Keratinocyte (primary cell): ENCODE results near the gene SLC34A3. TPM values are rescaled to one million over a fixed set of nuclear protein-coding genes. Genes with fewer than 3 reads are reported as not detected.

Experiments
- DNase-seq: peaks from one replicate; pipeline ENCODE4 v3.0.0-alpha.2; 2011; ENCODE audit warnings: low read depth, missing footprints, low spot score
- FAIRE-seq: peaks from 2 replicates; lab custom pipeline; 2011; peaks lifted over from hg19 to GRCh38; lab: Jason Lieb, UNC
- H2AFZ ChIP-seq: 2 replicates; pipeline ENCODE4 v1.6.0; 2012; ENCODE audit warnings: low read length, control low read depth, inconsistent platforms; ENCODE audit not compliant: control insufficient read depth
- H3K27ac ChIP-seq: 2 replicates; pipeline ENCODE4 v1.5.1; 2011; ENCODE audit warnings: low read length; ENCODE audit not compliant: control insufficient read depth, insufficient read depth
- H3K27me3 ChIP-seq: 3 replicates; pipeline ENCODE4 v1.6.0; 2011; ENCODE audit warnings: low read length; ENCODE audit not compliant: control insufficient read depth, insufficient read depth; ENCODE audit errors: extremely low read depth
- H3K36me3 ChIP-seq, 2 experiments: 2 replicates in 1 of 2; 3 replicates in 1 of 2; pipeline ENCODE4 v1.5.1; 2011; ENCODE audit warnings: low read length in 2 of 2, mild to moderate bottlenecking in 1 of 2; ENCODE audit not compliant: control insufficient read depth in 2 of 2, insufficient read depth in 2 of 2; ENCODE audit errors: extremely low read depth in 1 of 2
- H3K4me1 ChIP-seq: 3 replicates; pipeline ENCODE4 v1.5.1; 2011; ENCODE audit warnings: low read length; ENCODE audit not compliant: control insufficient read depth, insufficient read depth; ENCODE audit errors: extremely low read depth
- H3K4me2 ChIP-seq: 3 replicates; pipeline ENCODE4 v1.6.0; 2011; ENCODE audit warnings: low read depth, low read length; ENCODE audit not compliant: control insufficient read depth, insufficient read depth; ENCODE audit errors: extremely low read depth
- H3K4me3 ChIP-seq, 3 experiments: fragments of 200-600 bp in 1 of 3; sonication (generic) in 1 of 3; 2 replicates in 2 of 3; 3 replicates in 1 of 3; pipeline ENCODE4 v1.5.1; 2011 to 2016; ENCODE audit warnings: low read length in 3 of 3, mild to moderate bottlenecking in 3 of 3, control low read depth in 2 of 3, inconsistent platforms in 1 of 3, low read depth in 1 of 3, mixed read lengths in 1 of 3, mixed run types in 1 of 3, moderate library complexity in 1 of 3; ENCODE audit not compliant: control insufficient read depth in 2 of 3, insufficient read depth in 2 of 3; ENCODE audit errors: extremely low read depth in 1 of 3
- H3K79me2 ChIP-seq: 2 replicates; pipeline ENCODE4 v1.6.0; 2012; ENCODE audit warnings: low read length; ENCODE audit not compliant: control insufficient read depth, insufficient read depth
- H3K9ac ChIP-seq: 3 replicates; pipeline ENCODE4 v1.6.0; 2011; ENCODE audit warnings: low read length; ENCODE audit not compliant: control insufficient read depth, insufficient read depth; ENCODE audit errors: extremely low read depth
- H3K9me1 ChIP-seq: 3 replicates; pipeline ENCODE4 v1.6.0; 2011; ENCODE audit warnings: low read length; ENCODE audit not compliant: control insufficient read depth, insufficient read depth; ENCODE audit errors: extremely low read depth
- H3K9me3 ChIP-seq: 2 replicates; pipeline ENCODE4 v1.5.1; 2012; ENCODE audit warnings: low read depth, low read length; ENCODE audit not compliant: control insufficient read depth
- H4K20me1 ChIP-seq: 3 replicates; pipeline ENCODE4 v1.6.0; 2011; ENCODE audit warnings: low read length; ENCODE audit not compliant: control insufficient read depth, insufficient read depth; ENCODE audit errors: extremely low read depth
- EZH2 ChIP-seq: IDR thresholded peaks from one replicate; pipeline ENCODE4 v1.6.1; 2012; ENCODE audit warnings: inconsistent platforms, mild to moderate bottlenecking, low read length, moderate library complexity
- dilution Hi-C: fragments of 300-500 bp; cut with MboI; formaldehyde crosslinking; loops from one replicate; pipeline ENCODE4 v1.7.0; 2020; ENCODE audit warnings: low sequenced_read_pairs; ENCODE audit not compliant: extremely low pct_ligation_motif_present
- polyA plus RNA-seq, 5 experiments: library from polyadenylated mRNA; depleted of rRNA in 3 of 5; stranded (reverse) in 3 of 5; stranded (forward) in 1 of 5; unstranded in 1 of 5; fragments of >200 nt; gene quantifications; 1 replicate in 1 of 5; 2 replicates in 3 of 5; 3 replicates in 1 of 5; pipeline versions ENCODE4 v1.2.1 to v1.2.3, GENCODE V29; 2011 to 2012; ENCODE audit warnings: missing spikeins in 2 of 5, low read depth in 1 of 5, low replicate concordance in 1 of 5
- TF ChIP-seq, protein P1 (sequence below), 3 experiments: IDR thresholded peaks in 1 of 3; conservative IDR thresholded peaks in 1 of 3; optimal IDR thresholded peaks in 1 of 3; 2 replicates in 2 of 3; 3 replicates in 1 of 3; pipeline versions ENCODE3 to v1.5.1; 2011; ENCODE audit warnings: low read length in 3 of 3, mild to moderate bottlenecking in 3 of 3, moderate library complexity in 2 of 3, control low read depth in 1 of 3, inconsistent platforms in 1 of 3; ENCODE audit not compliant: insufficient read depth in 2 of 3; ENCODE audit errors: extremely low read depth in 1 of 3

Gene SLC34A3
- polyA plus RNA-seq, 1 donor (not counting 4 experiments of a cell fraction or from before 2014, with no cell fraction given) = not detected

GRCh38 chr9:137212520-137212919, 18.2 kb upstream of the SLC34A3 start:
- H3K27ac ChIP-seq = no peak overlapping the region
- dilution Hi-C loops = no loop called here
- no peaks in the 10 kb centered on the region for H4K20me1 ChIP-seq
- H3K79me2 ChIP-seq = peaks cover under 1% of the 10 kb centered on the region
- H2AFZ ChIP-seq = no peak overlapping the region
- H3K9ac ChIP-seq = no peak overlapping the region
- no peak for DNase-seq
- H3K4me1 ChIP-seq = peaks cover 9% of the 10 kb centered on the region
- peaks cover 8 to 27% of the 10 kb centered on the region in 2 experiments for H3K36me3 ChIP-seq
- no peak overlapping the region for H3K4me2 ChIP-seq
- H3K9me1 ChIP-seq = no peaks in the 10 kb centered on the region
- no peak for FAIRE-seq
- TF ChIP-seq, protein P1, sequence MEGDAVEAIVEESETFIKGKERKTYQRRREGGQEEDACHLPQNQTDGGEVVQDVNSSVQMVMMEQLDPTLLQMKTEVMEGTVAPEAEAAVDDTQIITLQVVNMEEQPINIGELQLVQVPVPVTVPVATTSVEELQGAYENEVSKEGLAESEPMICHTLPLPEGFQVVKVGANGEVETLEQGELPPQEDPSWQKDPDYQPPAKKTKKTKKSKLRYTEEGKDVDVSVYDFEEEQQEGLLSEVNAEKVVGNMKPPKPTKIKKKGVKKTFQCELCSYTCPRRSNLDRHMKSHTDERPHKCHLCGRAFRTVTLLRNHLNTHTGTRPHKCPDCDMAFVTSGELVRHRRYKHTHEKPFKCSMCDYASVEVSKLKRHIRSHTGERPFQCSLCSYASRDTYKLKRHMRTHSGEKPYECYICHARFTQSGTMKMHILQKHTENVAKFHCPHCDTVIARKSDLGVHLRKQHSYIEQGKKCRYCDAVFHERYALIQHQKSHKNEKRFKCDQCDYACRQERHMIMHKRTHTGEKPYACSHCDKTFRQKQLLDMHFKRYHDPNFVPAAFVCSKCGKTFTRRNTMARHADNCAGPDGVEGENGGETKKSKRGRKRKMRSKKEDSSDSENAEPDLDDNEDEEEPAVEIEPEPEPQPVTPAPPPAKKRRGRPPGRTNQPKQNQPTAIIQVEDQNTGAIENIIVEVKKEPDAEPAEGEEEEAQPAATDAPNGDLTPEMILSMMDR (optimal IDR thresholded peaks at IDR 0.05 in 1 of 3, IDR thresholded peaks at IDR 0.05 in 1 of 3, conservative IDR thresholded peaks at IDR 0.05 in 1 of 3; ENCODE audit: extremely low read depth in 1 of 3, insufficient read depth in 2 of 3, low read length in 3 of 3) = peak in 1 of 3 experiments; percentile 14
- no peak for TF ChIP-seq EZH2
- H3K4me3 ChIP-seq = no peak overlapping the region
- no peaks in the 10 kb centered on the region for H3K27me3 ChIP-seq
- no peaks in the 10 kb centered on the region for H3K9me3 ChIP-seq

- dilution Hi-C loops = no loop called here
- Histone ChIP-seq H3K36me3 (peaks cover 8 to 27% of the 10 kb centered on the region in 2 experiments), H3K9ac (no peak overlapping the region), H3K27me3 (no peaks in the 10 kb centered on the region), H3K4me1 (peaks cover 15% of the 10 kb centered on the region), H3K4me2 (no peak overlapping the region), H3K9me3 (no peaks in the 10 kb centered on the region), H3K9me1 (no peaks in the 10 kb centered on the region), H3K4me3 (no peak overlapping the region), H4K20me1 (no peaks in the 10 kb centered on the region), H3K27ac (no peak overlapping the region), H2AFZ (no peak overlapping the region), H3K79me2 (no peaks in the 10 kb centered on the region)
- TF ChIP-seq, protein P1 (optimal IDR thresholded peaks at IDR 0.05 in 1 of 3, IDR thresholded peaks at IDR 0.05 in 1 of 3, conservative IDR thresholded peaks at IDR 0.05 in 1 of 3; ENCODE audit: extremely low read depth in 1 of 3, insufficient read depth in 2 of 3, low read length in 3 of 3) = peak in 2 of 3 experiments; percentile 14 to 38
- TF ChIP-seq EZH2 = no peak
- DNase-seq (no peak), FAIRE-seq (no peak)
Measured at GRCh38 chr9:137213160-137214060, 17.3 kb upstream of the SLC34A3 start.
